T-helper 1 cell treated with Interleukin-12 subunit alpha and Interleukin-12 subunit beta and Interleukin-4 antibody, amounts not matched to agents 30 μg/mL and 1 μg/mL, for 36 hours (primary cell): ENCODE data around the gene SCMH1.
A peak's percentile ranks its signal among the peaks of the same experiment; 100 is the strongest.
"Not testable (repeated sequence)": the region's sequence is repeated elsewhere in the genome, so short reads cannot be mapped to it uniquely, and the experiment has no call there.

ENCODE experiments used
- H3K27ac Mint-ChIP-seq: one replicate; pipeline ENCODE4 v1.8.0; 2021; ENCODE audit warnings: mild to moderate bottlenecking, mixed read lengths
- H3K27me3 Mint-ChIP-seq: one replicate; pipeline ENCODE4 v1.8.0; 2021; ENCODE audit warnings: low read depth, mixed read lengths
- H3K36me3 Mint-ChIP-seq: one replicate; pipeline ENCODE4 v1.8.0; 2021; ENCODE audit warnings: low read depth, mixed read lengths
- H3K4me1 Mint-ChIP-seq: one replicate; pipeline ENCODE4 v1.8.0; 2021; ENCODE audit warnings: low read depth, mixed read lengths
- H3K4me3 Mint-ChIP-seq: one replicate; pipeline ENCODE4 v1.8.0; 2021; ENCODE audit warnings: mild to moderate bottlenecking, moderate library complexity, mixed read lengths
- H3K9me3 Mint-ChIP-seq: one replicate; pipeline ENCODE4 v1.8.0; 2021; ENCODE audit warnings: mixed read lengths

The SCMH1 gene

DNA sequence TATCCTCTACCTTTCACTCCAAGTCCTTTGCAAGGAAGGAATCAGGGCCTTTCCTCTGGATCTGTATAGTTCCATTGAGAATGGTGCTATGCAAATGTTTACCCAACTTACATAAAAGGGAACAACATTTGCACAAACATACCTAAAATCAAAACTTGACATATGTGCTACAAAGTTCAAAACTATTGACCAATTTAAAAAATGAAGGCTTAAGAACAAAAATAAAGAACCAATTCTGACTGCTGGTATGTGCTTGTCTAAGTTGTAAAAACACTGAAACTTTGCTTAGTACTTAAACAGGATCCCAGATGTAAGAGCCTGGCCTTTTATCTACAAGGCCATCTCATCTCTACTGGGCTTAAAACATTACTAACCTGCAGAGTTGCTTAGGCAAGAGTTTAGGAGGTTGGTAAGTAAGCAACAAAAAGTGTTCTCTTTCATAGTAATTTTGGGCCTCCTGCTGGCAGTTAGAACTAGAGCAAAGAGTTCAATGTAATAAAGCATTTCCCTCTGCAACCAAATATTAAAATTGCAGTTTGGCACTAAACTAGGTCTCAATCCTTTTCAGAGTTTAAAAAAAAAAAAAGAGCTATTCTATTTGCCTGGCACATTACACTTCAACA lies 2.0 kb downstream of the SCMH1 start:
- peak overlapping the region; percentile 80 for H3K4me3 Mint-ChIP-seq
- no peaks in the 10 kb centered on the region for H3K27me3 Mint-ChIP-seq
- H3K27ac Mint-ChIP-seq = peak overlapping the region; percentile 67
- peaks cover 2% of the 10 kb centered on the region for H3K36me3 Mint-ChIP-seq
- H3K4me1 Mint-ChIP-seq = peaks cover 22% of the 10 kb centered on the region
- H3K9me3 Mint-ChIP-seq = no peaks in the 10 kb centered on the region

DNA sequence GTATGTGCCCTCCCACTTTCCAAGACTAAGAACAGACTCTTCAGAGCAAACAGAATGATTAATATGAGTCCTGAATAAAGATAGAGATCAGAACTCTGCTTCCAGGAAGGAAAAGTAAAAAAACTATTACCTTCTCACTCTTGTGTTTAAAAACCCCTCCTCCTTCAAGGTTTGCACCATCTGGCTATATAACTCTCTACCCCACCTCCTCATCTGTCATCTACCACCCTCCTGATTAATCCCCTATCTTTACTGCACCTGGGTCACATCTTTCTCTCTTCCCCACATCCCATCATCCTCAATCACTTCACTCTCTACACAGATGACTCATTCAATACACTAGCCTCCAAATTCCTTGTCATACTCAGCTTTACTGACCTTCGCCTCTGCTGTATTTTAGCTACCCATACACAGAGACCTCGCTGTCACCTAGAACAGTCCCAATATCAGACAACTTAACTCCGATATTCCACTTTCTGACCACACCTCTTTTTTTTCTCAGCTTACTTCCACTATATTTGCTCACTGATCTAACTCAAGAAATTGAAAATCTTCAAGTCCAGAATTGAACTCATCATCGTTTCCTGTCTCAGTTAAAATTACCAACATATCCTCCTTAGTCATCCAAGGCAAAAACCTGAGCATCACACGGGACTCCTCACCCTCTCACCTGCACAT lies 3.7 kb downstream of the SCMH1 start:
- Mint-ChIP-seq H3K4me1 (peaks cover 17% of the 10 kb centered on the region), H3K4me3 (no peak overlapping the region), H3K27me3 (no peaks in the 10 kb centered on the region), H3K36me3 (peaks cover 2% of the 10 kb centered on the region), H3K9me3 (no peaks in the 10 kb centered on the region), H3K27ac (no peak overlapping the region)

DNA sequence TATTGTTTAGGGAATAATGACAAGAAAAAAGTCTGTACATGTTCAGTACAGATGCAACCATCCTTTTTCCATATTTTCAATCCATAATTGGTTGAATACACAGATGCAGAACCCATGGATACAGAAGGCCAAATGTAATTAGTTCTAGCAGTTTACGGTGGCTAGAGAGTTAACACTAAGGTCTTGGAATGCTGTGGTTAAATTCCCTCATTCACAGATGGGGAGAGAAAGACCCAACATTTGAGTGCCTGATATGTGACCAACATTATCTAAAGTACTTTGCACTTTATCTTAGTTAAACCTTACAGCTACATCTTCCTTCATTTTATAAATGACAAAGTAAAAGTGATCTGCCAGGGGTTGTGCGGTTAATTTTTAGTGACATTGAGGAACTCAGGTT lies 5.3 kb downstream of the SCMH1 start:
- no peaks in the 10 kb centered on the region for H3K9me3 Mint-ChIP-seq
- H3K27ac Mint-ChIP-seq = no peak overlapping the region

DNA sequence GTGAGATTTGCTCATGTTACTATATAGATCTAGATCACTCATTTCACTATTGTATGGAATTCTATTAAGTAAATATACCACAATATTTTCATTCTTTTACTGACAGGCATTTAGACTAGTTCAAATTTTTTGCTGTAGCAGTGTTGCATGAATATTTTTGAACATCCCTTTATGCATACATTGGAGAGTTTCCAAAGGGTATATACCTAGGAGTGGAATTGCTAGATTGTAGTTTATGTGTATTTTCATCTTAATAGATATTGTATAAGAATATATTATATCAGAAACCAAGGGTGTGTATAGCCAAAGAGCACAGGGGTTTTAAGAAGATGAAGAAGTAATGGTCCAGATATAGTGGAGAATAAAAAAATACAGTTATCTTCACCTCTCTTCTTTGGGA lies 6.2 kb downstream of the SCMH1 start:
- Mint-ChIP-seq H3K27me3 (no peaks in the 10 kb centered on the region), H3K27ac (no peak overlapping the region), H3K36me3 (peaks cover 2% of the 10 kb centered on the region), H3K4me1 (peaks cover 10% of the 10 kb centered on the region), H3K4me3 (no peak overlapping the region), H3K9me3 (no peaks in the 10 kb centered on the region)

More for the DNA sequence above, 5.3 kb downstream of the SCMH1 start:
- Mint-ChIP-seq H3K4me3 (no peak overlapping the region), H3K36me3 (peaks cover 2% of the 10 kb centered on the region), H3K27me3 (no peaks in the 10 kb centered on the region), H3K4me1 (peaks cover 11% of the 10 kb centered on the region)

DNA sequence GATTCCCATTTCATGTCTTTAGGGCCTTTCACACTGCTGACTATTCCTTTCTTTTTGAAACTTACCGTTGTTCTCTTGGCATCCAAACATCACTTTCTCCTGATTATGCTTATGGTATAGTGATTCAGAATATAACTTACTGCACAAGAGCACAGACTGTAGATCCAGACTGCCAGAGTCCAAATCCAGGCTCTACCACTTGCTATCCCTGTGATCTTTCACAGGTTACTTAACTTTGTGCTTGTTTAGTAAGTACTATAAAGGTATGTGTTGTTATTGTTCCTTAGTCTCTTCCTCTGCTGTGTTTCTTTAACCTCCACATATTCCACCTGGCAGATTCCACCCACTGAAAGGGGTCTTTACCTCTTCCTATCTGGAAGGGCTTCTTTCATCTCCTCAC lies 8.4 kb downstream of the SCMH1 start:
- no peak overlapping the region for H3K27ac Mint-ChIP-seq
- no peak overlapping the region for H3K4me3 Mint-ChIP-seq
- H3K36me3 Mint-ChIP-seq = no peaks in the 10 kb centered on the region
- H3K9me3 Mint-ChIP-seq = peaks cover 2% of the 10 kb centered on the region
- no peaks in the 10 kb centered on the region for H3K27me3 Mint-ChIP-seq
- no peaks in the 10 kb centered on the region for H3K4me1 Mint-ChIP-seq

DNA sequence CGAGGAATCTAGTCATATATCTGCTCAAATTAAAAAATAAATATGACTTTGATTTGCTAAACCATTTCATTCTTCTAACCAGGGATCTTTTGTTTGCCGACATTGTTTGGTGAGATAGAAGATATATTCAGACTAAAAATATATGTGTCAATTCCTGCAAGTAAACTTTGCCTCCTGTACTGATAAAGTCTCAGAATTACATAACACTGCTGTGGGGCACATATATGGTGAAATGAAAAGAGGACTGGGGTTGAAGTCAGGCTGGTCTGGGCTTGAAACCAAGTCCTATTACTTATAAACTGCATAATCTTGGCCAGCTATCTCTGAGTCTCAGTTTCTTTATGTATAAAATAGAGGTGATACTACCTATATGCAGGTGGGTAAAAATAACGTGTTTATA lies 9.8 kb downstream of the SCMH1 start:
- H3K9me3 Mint-ChIP-seq = peaks cover 5% of the 10 kb centered on the region
- H3K4me1 Mint-ChIP-seq = no peaks in the 10 kb centered on the region
- H3K27ac Mint-ChIP-seq = no peak overlapping the region
- no peak overlapping the region for H3K4me3 Mint-ChIP-seq
- no peaks in the 10 kb centered on the region for H3K27me3 Mint-ChIP-seq
- H3K36me3 Mint-ChIP-seq = no peaks in the 10 kb centered on the region

DNA sequence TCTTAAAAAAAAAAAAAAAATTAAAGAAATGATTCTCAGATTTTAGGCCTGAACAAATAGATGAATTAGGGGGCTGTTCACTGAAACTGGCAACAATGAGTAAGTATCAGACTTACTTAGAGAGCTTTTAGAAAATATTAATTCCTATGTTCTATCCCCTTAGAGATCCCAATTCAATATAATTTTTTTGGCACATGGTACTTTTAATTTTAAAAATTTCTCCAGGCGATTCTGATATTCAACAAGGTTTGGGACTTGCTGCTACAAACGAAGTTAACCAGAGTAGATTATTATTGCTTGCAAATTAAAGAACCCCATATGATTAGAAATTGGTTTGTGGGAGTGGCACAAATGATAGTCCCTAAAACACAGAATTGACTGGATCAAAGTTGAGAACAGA lies 11.4 kb downstream of the SCMH1 start:
- Mint-ChIP-seq H3K4me1 (no peaks in the 10 kb centered on the region), H3K36me3 (no peaks in the 10 kb centered on the region), H3K27ac (no peak overlapping the region), H3K9me3 (peaks cover 5% of the 10 kb centered on the region), H3K4me3 (no peak overlapping the region), H3K27me3 (no peaks in the 10 kb centered on the region)

DNA sequence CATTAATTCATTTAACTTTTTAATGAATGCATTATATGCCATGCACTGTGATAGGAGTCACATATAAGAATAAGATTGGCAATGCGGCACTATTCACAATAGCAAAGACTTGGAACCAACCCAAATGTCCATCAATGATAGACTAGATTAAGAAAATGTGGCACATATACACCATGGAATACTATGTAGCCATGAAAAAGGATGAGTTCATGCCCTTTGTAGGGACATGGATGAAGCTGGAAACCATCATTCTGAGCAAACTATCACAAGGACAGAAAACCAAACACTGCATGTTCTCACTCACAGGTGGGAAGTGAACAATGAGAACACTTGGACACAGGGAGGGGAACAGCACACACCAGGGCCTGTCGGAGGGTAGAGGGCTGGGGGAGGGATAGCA lies 12.9 kb downstream of the SCMH1 start:
- H3K36me3 Mint-ChIP-seq, H3K27me3 Mint-ChIP-seq, H3K9me3 Mint-ChIP-seq, H3K4me1 Mint-ChIP-seq, H3K4me3 Mint-ChIP-seq, H3K27ac Mint-ChIP-seq: not testable (repeated sequence)

DNA sequence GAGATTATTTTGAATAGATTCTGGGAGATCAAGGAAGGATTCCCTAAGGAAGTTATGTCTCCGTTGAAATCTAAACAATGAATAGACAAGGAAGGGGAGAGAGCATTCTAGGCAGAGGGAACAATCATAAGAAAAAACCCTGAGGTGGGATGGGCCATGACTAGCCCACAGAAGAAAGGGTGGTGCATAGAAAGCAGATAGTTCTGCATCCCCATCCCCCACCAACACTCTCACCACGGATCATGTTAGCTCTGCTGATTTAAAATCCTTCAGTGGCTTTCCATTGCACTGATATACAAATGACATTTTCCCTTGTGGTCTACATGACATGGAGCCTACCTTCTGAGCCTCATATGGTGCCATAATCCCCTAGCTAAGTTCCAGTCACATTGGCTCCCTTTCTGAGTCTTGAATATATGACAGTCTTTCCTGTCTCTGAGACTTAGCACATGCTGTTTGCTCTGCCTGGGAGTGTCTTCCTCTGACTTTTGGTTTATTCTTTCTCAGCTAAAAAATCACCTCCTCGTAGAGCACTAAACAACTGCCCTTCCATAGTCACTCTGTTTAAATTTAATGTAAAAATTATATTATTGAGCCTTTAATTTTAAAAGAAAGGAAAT lies 15.2 kb downstream of the SCMH1 start:
- Mint-ChIP-seq H3K27ac (no peak overlapping the region), H3K36me3 (no peaks in the 10 kb centered on the region), H3K4me3 (no peak overlapping the region), H3K27me3 (no peaks in the 10 kb centered on the region), H3K9me3 (peaks cover 5% of the 10 kb centered on the region), H3K4me1 (peaks cover 2% of the 10 kb centered on the region)

DNA sequence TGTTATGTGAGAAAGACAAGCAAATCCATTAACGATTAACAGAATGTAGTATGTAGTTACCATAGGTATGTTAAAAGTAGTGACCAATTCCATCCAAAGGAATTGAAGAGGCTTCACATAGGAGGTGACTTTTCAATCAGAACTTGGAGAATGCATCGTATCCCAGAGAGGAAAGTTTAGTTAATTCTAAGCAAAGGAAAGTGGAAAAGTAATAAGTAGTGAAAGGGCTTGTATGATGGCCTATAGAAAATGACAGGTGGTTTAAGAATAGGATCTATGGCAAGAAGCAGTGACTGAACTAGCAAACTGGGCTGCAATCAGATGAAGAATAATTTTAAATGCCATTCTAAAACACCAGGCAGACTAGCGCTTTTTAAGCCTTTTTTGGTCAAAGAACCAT lies 16.6 kb downstream of the SCMH1 start:
- Mint-ChIP-seq H3K4me1 (peaks cover 3% of the 10 kb centered on the region), H3K4me3 (no peak overlapping the region), H3K27ac (no peak overlapping the region), H3K27me3 (no peaks in the 10 kb centered on the region), H3K9me3 (peaks cover 12% of the 10 kb centered on the region), H3K36me3 (peaks cover 5% of the 10 kb centered on the region)

DNA sequence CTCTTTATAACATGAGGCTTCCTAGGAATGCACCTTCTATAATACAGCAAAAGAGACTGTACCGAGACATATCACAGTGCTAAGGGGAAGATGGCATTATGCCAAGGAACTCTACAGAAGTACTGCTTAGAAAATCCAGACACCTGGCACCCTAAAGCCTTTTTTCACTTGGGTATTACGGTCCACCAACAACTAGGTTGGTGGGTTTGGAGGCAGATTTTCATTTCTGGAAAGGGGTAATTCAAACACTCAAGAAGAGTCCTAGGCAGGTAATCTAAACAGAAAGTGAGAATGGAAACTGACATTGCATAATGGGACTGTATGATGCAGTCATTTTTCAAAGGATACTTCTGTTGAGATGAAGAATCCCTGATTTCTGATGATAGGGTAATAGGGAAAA lies 19.6 kb downstream of the SCMH1 start:
- Mint-ChIP-seq H3K4me3 (no peak overlapping the region), H3K9me3 (peaks cover 18% of the 10 kb centered on the region)

DNA sequence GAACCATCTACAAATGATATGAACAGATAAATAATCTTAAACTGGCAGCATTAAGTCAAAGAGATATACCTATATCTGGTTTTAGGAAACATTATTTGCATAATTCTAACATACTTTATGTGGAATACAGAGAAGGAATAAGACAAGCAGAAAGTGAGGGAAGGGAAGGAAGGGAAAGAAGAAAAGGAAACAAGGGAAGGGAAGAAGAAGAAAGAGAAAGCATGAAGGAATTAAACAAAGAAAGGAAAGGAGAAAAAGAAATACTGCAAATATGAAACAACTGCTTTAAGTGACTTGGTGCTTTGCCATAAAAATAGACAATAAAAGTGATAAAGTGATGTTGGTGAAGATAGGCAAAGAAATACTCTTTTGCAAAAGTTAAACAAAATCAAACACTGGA lies 20.1 kb downstream of the SCMH1 start:
- peaks cover 21% of the 10 kb centered on the region for H3K36me3 Mint-ChIP-seq
- peaks cover 3% of the 10 kb centered on the region for H3K4me1 Mint-ChIP-seq
- H3K9me3 Mint-ChIP-seq = peaks cover 21% of the 10 kb centered on the region
- H3K27me3 Mint-ChIP-seq = no peaks in the 10 kb centered on the region
- H3K27ac Mint-ChIP-seq = no peak overlapping the region
- no peak overlapping the region for H3K4me3 Mint-ChIP-seq

More for the DNA sequence above, 19.6 kb downstream of the SCMH1 start:
- Mint-ChIP-seq H3K27me3 (no peaks in the 10 kb centered on the region), H3K4me1 (peaks cover 3% of the 10 kb centered on the region), H3K36me3 (peaks cover 18% of the 10 kb centered on the region), H3K27ac (no peak overlapping the region)

DNA sequence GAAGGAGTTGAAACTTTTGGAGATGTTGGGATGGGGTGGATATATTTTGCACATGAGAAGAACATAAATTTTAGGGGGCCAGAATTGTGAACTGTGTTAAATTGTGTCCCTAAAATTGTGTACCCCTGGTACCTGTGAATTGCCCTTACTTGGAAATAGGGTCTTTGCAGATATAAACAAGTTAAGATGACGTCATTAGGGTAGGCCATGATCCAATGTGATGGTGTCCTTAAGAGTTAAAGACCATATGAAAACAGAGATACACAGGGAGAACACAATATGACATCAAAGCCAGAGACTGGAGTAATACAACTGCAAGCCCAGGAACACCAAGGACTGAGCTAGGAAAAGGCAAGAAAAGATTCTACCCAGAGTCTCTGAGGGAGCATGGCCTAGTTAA lies 24.0 kb downstream of the SCMH1 start:
- Mint-ChIP-seq H3K27me3 (no peaks in the 10 kb centered on the region), H3K36me3 (peaks cover 25% of the 10 kb centered on the region), H3K9me3 (peaks cover 23% of the 10 kb centered on the region), H3K4me1 (peaks cover 3% of the 10 kb centered on the region), H3K4me3 (no peak overlapping the region), H3K27ac (no peak overlapping the region)

DNA sequence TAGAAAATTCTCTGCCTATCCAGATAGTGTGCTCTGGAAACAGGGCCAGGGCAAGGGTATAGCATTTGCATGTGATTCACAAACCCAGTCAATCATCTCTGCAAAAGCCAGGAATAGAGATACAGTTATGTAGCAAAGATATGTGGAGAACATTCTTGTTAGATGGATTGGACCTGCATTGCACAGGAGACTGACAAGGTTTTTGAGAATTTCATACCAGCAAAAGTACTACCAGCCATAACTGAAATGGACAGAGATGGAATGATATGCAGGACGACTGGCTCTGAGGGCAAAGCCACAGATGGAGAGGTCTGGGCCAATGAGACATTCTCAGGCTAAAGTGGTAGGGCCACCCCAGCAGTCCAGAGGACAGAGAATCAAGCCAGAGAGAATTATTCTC lies 24.7 kb downstream of the SCMH1 start:
- no peak overlapping the region for H3K27ac Mint-ChIP-seq

DNA sequence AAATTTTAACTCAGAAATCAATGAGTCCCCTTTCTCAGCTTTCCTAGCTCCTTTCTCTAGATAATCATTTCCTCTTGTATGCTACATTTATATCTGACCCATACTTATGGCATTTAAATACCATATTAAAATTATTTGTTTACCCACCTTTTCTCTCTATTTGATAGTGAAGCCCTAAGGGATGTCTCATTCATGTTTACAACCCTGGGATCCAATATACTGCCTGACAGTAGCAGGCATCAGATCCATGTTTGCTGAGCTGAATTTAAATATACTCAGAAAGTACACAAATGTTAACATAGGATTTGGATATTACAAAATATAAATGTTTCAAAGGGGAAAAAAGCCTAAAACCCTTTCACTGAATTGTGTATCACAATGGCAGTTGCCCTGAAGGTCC lies 26.5 kb downstream of the SCMH1 start:
- H3K4me3 Mint-ChIP-seq = no peak overlapping the region
- H3K36me3 Mint-ChIP-seq = peaks cover 21% of the 10 kb centered on the region
- H3K27ac Mint-ChIP-seq = no peak overlapping the region
- peaks cover 17% of the 10 kb centered on the region for H3K9me3 Mint-ChIP-seq
- peaks cover 2% of the 10 kb centered on the region for H3K4me1 Mint-ChIP-seq
- no peaks in the 10 kb centered on the region for H3K27me3 Mint-ChIP-seq

More for the DNA sequence above, 24.7 kb downstream of the SCMH1 start:
- H3K9me3 Mint-ChIP-seq = peaks cover 23% of the 10 kb centered on the region
- peaks cover 2% of the 10 kb centered on the region for H3K4me1 Mint-ChIP-seq
- no peaks in the 10 kb centered on the region for H3K27me3 Mint-ChIP-seq
- peaks cover 25% of the 10 kb centered on the region for H3K36me3 Mint-ChIP-seq
- H3K4me3 Mint-ChIP-seq = no peak overlapping the region
